Renal cortical epithelial cell (primary cell): ENCODE results near the gene PHLDA3. TPM values are rescaled to one million over a fixed set of nuclear protein-coding genes. Genes with fewer than 3 reads are reported as not detected.
A peak's percentile ranks its signal among the peaks of the same experiment; 100 is the strongest.

Experiments
- DNase-seq: peaks from one replicate; pipeline ENCODE4 v3.0.0-alpha.2; 2011; ENCODE audit warnings: low read depth
- total RNA-seq: library from RNA; depleted of rRNA; stranded (reverse); fragments of >200 nt; gene quantifications from 2 replicates; pipeline ENCODE4 v1.2.3, GENCODE V29; 2014

PHLDA3 gene
- total RNA-seq, 1 donor from 2014 or later, result 126 TPM

DNA sequence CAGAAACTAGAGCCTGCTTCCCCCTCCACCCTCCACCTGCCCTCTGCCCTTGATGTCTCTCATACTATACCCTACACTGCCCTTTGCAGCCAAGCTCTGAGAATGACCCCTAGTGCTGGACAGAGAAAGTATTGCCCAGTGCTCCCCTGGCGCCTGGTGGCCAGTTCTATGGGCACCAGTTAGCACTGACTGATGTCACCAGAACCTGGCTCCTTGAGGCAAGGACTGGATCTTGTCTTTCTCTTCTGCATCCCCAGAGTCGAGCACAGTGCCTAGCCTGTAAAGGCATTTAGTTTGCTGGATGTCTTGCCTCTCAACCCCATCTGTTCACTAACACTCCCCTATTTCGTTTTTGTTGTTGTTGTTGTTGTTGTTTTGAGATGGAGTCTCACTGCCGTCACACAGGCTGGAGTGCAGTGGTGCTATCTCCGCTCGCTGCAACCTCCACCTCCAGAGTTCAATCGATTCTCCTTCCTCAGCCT, 5.9 kb downstream of the PHLDA3 start:
- no peak for DNase-seq

GRCh38 chr1:201461645-201462441, 7.1 kb downstream of the PHLDA3 start:
- peak; percentile 98 for DNase-seq

- peak; percentile 99 for DNase-seq
Measured at GRCh38 chr1:201460814-201461644, 8.0 kb downstream of the PHLDA3 start.

GRCh38 chr1:201459775-201460174, 9.2 kb downstream of the PHLDA3 start:
- no peak for DNase-seq

- no peak for DNase-seq
Measured at GRCh38 chr1:201459052-201459451, 9.9 kb downstream of the PHLDA3 start.

- no peak for DNase-seq
Measured at GRCh38 chr1:201457508-201457960, 11.5 kb downstream of the PHLDA3 start.

GRCh38 chr1:201456499-201457309, 12.3 kb downstream of the PHLDA3 start:
- DNase-seq, result peak; percentile 97

DNA sequence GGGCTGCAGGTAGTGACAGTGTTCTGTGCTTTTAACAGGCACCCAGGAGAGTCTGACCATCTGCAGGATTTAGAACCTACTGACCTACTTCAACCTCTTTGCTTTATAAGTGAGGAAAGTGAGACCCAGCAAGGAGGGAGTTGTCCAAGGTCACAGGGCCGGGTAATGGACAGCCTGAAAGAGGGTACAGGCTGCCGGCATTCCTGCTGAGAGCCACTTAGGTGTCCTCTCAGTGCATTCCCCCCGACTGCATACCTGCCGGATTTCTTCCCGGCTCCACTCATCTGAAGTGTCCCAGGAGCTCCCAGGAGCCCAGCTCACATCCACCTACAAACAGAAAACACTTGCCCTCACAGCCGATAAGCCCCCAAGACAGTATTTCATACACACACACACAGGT, 13.9 kb downstream of the PHLDA3 start:
- no peak for DNase-seq

- DNase-seq, result no peak
Measured at GRCh38 chr1:201454608-201455007, 14.4 kb downstream of the PHLDA3 start.

GRCh38 chr1:201452866-201453265, 16.1 kb downstream of the PHLDA3 start:
- no peak for DNase-seq

DNA sequence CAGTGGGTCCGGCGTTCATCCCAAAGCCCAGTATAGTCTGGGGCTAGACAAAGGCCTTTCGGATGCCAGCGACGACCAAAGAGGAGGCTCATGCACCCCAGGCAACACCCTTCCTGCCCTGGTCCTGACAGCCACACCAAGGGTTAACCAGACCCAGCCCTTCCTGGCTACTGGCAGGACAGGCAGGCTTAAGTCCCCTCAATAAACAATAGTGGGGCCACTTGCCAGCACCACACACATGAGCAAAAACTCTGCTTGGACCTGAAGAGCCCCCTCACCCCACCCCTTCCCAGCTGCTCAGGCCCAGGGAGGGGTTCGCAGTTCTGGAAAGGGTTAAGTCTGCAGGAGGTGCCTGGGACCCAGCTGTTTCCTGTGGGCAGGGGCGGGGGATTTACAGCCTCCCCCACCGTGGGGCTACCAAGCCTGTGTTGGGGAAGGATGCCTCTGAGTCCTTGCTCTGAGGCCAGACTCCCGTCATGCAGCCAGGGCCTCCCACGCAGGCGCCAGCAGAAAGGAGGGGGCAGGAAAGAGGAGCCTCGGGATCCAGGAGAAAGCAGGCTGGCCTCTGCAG, 18.2 kb downstream of the PHLDA3 start:
- DNase-seq, result peak; percentile 34

DNA sequence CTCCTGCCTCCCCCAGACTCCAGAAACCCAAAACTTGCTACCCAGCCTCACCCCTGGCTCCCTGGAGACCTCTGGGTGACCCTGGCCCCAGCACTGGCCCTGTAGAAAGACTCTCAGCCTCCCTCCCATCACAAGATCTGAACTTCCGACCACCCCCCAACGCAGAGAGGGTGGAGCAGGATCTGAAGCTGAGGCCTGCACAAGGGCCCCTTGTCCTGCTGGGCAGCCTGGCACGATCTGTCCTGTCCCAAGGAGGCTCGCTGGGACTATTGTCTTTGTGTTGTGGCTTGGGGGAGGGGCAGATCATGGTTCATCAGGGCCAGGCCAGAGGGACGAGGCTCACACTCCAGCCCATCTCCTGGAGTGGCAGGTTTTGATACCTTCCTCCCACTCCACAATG, 20.0 kb downstream of the PHLDA3 start:
- DNase-seq, result no peak

DNA sequence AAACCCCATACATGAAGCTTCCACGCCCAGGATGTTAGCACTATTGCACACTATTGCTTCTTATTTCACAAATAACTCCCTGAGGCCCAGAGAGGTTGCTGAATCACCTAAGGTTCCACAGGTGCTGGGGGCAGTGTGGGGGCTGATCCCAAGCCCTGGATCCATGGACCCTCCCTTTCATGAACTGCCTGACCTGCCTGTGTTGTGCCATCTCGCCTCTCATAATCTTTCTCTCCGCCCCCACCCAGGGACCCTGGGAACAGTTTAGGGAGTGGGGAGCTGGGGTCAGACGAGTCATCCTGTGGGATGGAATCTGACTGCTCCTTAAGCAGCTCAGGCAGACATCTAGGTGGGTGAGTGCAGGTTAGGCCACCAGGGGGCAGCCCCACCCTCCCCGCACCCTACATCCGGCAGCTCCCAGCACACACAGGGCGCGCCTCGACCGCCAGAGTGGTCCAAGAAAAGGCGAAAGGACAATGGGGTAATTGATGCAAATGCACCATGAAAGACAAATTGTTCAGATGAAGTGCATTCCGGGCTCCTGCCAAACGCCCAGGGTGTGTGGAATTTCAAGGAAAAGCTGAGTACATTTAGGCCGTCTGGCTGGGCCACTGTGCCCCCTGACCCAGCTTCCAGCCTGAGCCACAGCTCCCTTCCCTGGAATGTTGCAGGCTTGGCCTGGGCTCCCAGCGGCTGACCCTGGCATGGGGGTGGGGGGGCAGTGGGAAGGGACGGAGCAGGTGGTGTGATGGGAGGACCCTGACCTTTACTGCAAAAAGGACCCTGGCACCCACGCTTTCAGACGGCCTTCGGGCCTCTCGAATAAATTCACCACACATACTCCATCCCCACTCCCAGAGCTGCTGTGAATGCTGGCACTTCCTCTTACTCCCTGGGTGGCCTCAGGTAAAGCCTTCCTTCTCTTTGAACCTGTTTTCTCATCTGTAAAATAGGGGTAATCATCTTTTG, 20.8 kb downstream of the PHLDA3 start:
- DNase-seq, result peak; percentile 52

DNA sequence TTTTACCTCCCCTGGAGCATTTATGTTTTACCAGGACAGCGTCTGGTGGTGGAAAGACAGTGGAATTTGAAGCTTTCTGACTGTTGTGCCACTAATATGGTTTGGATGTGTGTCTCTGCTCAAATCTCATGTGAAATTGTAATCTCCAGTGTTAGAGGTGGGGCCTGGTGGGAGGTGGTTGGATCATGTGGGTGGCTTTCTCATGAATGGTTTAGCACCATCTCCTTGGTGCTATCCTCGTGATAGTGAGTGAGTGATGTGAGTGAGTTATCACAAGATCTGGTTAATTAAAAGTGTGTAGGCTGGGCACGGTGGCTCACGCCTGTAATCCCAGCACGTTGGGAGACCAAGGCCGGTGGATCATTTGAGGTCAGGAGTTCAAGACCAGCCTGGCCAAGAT, 23.7 kb downstream of the PHLDA3 start:
- no peak for DNase-seq

- DNase-seq, result no peak
Measured at GRCh38 chr1:201444792-201445191, 24.2 kb downstream of the PHLDA3 start.

DNA sequence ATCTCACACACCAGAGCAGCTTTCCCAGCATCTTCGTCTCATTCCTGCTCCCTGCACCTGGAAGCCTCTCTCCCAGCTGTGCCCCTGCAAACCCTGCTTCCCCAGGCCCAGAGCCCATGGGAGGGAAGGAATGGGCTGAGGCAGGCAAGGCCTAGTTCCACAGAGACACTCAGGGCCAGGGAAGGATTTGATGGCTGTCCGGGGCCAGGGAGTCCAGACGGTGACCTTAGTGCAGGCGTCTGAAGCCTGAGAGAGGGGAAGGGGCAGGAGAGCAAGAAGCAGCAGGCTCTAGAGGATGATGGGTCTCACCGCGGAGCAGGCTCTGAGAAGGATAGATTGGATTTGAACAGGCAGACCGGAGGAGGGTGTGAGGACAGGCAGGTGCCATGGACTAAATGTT, 25.2 kb downstream of the PHLDA3 start:
- no peak for DNase-seq

GRCh38 chr1:201436969-201437368, 32.0 kb downstream of the PHLDA3 start:
- DNase-seq, result no peak

GRCh38 chr1:201436393-201436792, 32.6 kb downstream of the PHLDA3 start:
- no peak for DNase-seq

DNA sequence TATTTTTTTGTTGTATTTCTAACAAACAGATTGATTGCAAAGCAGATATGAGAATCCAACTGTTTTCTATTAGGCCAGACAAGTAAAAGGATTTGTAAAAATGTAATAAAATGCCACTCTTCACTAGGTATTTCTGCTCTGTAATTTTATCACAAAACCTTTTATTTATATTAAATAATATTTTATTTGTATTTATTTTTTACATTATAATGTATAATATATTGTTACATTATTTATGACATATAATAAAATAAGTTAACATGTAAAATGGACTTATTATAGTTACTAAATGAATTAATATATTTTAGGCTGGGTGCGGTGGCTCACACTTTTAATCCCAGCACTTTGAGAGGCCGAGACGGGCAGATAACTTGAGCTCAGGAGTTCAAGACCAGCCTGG, 34.7 kb downstream of the PHLDA3 start:
- no peak for DNase-seq

DNA sequence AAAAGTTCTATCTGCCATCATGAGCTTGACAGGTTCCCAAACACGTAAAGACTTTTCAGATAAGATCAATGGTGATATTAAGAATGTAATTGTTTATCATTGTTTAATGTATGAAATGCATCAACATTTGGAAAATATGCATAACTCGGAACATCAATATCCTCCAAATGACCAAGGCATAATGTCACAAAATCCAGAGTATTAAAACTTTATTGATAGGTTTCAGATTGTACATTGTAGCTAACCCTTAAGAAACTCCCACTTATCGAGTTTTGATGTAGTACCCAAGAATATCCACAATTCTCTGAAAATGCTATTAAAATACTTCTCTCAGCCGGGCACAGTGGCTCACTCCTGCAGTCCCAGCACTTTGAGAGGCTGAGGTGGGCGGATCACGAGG, 35.4 kb downstream of the PHLDA3 start:
- DNase-seq, result no peak
